ENCODE results near the gene ZNF182. TPM values are rescaled to one million over a fixed set of nuclear protein-coding genes. Genes with fewer than 3 reads are reported as not detected.
A peak's percentile ranks its signal among the peaks of the same experiment; 100 is the strongest.

Gene ZNF182
- total and polyA plus RNA-seq, 9 of the 15 experiments (the other 6 are each of a cell fraction or from before 2014, with no cell fraction given), result 0.59 to 5.0 (median 3.9) TPM

DNA sequence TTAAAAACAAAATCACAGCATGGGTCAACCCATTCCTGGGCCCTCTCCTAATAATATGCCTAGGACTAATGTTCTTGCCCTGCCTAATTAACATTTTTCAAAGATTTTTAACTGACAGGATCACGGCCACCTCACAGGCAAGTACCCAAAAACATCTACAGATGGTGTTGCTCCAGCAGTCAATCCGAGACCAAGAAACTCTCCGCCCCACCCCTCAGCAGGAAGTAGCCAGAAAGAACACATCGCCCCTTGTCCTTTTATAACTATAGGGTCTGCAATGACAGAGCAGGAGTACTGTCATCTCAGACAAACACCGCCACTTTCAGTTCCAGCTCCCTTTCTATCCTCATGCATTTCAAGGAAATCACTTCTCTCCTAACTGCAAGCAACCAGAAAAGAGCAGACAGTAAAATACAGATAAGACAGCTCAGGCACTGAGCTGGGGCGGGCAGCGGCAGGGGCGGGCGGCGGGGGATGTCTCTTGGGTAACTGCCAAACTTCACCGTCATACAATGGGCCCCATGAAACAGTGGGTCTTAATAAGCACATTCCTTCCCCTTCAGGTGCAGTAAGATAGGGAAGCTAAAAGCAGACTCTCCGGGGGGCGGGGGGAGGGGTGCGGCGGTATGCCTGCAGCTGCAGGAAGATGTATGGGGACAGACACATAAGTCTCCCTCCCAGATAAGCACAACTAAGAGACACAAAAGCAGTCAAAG, 67.4 kb downstream of the ZNF182 start (continued):
- TF ChIP-seq, protein P1, sequence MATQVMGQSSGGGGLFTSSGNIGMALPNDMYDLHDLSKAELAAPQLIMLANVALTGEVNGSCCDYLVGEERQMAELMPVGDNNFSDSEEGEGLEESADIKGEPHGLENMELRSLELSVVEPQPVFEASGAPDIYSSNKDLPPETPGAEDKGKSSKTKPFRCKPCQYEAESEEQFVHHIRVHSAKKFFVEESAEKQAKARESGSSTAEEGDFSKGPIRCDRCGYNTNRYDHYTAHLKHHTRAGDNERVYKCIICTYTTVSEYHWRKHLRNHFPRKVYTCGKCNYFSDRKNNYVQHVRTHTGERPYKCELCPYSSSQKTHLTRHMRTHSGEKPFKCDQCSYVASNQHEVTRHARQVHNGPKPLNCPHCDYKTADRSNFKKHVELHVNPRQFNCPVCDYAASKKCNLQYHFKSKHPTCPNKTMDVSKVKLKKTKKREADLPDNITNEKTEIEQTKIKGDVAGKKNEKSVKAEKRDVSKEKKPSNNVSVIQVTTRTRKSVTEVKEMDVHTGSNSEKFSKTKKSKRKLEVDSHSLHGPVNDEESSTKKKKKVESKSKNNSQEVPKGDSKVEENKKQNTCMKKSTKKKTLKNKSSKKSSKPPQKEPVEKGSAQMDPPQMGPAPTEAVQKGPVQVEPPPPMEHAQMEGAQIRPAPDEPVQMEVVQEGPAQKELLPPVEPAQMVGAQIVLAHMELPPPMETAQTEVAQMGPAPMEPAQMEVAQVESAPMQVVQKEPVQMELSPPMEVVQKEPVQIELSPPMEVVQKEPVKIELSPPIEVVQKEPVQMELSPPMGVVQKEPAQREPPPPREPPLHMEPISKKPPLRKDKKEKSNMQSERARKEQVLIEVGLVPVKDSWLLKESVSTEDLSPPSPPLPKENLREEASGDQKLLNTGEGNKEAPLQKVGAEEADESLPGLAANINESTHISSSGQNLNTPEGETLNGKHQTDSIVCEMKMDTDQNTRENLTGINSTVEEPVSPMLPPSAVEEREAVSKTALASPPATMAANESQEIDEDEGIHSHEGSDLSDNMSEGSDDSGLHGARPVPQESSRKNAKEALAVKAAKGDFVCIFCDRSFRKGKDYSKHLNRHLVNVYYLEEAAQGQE (IDR thresholded peaks at IDR 0.05; ENCODE audit: borderline replicate concordance), result peak; percentile 42; the same call in 1 of the 2 replicates
- TF ChIP-seq, protein P1 (CRISPR knock-in tag; IDR thresholded peaks at IDR 0.05; ENCODE audit: low read depth), result no peak
- TF ChIP-seq TAF15 (IDR thresholded peaks at IDR 0.05; ENCODE audit: low read depth, low read length) (no peak), RHOXF2B (CRISPR knock-in tag; conservative IDR thresholded peaks at IDR 0.05) (no peak), MTA2 (IDR thresholded peaks at IDR 0.05; ENCODE audit: low read depth) (peak; percentile 55; the same call in 1 of the 2 replicates), MEF2D (tag; conservative IDR thresholded peaks at IDR 0.05; ENCODE audit: low read depth) (no peak), ETV1 (tag; conservative IDR thresholded peaks at IDR 0.05; ENCODE audit: low read depth) (no peak), CREB1 (IDR thresholded peaks at IDR 0.05) (peak; percentile 67), CREB1 (CRISPR knock-in tag; IDR thresholded peaks at IDR 0.05) (0 out of 2 replicates have a peak, but pooled peaks have one; percentile 14), HLTF (IDR thresholded peaks at IDR 0.05) (no peak), ZNF224 (CRISPR knock-in tag; IDR thresholded peaks at IDR 0.05) (no peak), POLR2A (conservative IDR thresholded peaks at IDR 0.05) (no peak), MAZ (CRISPR knock-in tag; conservative IDR thresholded peaks at IDR 0.05 in 1 of 2, IDR thresholded peaks at IDR 0.05 in 1 of 2) (0 out of 4 replicates have a peak, but pooled peaks of 1 of the 2 experiments have one; percentile 25)
- TF ChIP-seq, protein P2, sequence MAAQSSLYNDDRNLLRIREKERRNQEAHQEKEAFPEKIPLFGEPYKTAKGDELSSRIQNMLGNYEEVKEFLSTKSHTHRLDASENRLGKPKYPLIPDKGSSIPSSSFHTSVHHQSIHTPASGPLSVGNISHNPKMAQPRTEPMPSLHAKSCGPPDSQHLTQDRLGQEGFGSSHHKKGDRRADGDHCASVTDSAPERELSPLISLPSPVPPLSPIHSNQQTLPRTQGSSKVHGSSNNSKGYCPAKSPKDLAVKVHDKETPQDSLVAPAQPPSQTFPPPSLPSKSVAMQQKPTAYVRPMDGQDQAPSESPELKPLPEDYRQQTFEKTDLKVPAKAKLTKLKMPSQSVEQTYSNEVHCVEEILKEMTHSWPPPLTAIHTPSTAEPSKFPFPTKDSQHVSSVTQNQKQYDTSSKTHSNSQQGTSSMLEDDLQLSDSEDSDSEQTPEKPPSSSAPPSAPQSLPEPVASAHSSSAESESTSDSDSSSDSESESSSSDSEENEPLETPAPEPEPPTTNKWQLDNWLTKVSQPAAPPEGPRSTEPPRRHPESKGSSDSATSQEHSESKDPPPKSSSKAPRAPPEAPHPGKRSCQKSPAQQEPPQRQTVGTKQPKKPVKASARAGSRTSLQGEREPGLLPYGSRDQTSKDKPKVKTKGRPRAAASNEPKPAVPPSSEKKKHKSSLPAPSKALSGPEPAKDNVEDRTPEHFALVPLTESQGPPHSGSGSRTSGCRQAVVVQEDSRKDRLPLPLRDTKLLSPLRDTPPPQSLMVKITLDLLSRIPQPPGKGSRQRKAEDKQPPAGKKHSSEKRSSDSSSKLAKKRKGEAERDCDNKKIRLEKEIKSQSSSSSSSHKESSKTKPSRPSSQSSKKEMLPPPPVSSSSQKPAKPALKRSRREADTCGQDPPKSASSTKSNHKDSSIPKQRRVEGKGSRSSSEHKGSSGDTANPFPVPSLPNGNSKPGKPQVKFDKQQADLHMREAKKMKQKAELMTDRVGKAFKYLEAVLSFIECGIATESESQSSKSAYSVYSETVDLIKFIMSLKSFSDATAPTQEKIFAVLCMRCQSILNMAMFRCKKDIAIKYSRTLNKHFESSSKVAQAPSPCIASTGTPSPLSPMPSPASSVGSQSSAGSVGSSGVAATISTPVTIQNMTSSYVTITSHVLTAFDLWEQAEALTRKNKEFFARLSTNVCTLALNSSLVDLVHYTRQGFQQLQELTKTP (IDR thresholded peaks at IDR 0.05; ENCODE audit: low read depth in 1 of 2, partially characterized antibody in 2 of 2), result no peak
- TF ChIP-seq, protein P3, sequence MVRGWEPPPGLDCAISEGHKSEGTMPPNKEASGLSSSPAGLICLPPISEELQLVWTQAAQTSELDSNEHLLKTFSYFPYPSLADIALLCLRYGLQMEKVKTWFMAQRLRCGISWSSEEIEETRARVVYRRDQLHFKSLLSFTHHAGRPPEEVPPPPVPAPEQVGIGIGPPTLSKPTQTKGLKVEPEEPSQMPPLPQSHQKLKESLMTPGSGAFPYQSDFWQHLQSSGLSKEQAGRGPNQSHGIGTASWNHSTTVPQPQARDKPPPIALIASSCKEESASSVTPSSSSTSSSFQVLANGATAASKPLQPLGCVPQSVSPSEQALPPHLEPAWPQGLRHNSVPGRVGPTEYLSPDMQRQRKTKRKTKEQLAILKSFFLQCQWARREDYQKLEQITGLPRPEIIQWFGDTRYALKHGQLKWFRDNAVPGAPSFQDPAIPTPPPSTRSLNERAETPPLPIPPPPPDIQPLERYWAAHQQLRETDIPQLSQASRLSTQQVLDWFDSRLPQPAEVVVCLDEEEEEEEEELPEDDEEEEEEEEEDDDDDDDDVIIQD (CRISPR knock-in tag; IDR thresholded peaks at IDR 0.05), result no peak

Measured in K562 (cell line).